Stimulated activated CD4-positive, alpha-beta T cell treated with anti-CD3 and anti-CD28 coated beads, Interleukin-1b, Interleukin-23, amount 100 ng/mL, for 24 hours (primary cell): ENCODE results near the gene GADD45GIP1.
A peak's percentile ranks its signal among the peaks of the same experiment; 100 is the strongest.
"Not testable (repeated sequence)": the region's sequence is repeated elsewhere in the genome, so short reads cannot be mapped to it uniquely, and the experiment has no call there.

Source experiments
- DNase-seq, 4 experiments: peaks; one replicate each; pipeline ENCODE4 v3.0.0-alpha.2; 2020; ENCODE audit warnings: low read depth in 4 of 4, low spot score in 1 of 4

GADD45GIP1 gene

GRCh38 chr19:12990431-12990830, 33.4 kb upstream of the GADD45GIP1 start:
- DNase-seq: no peak

- DNase-seq: no peak
Measured at GRCh38 chr19:12987781-12988180, 30.8 kb upstream of the GADD45GIP1 start.

GRCh38 chr19:12987190-12987589, 30.2 kb upstream of the GADD45GIP1 start:
- DNase-seq: no peak

- DNase-seq: no peak
Measured at GRCh38 chr19:12986726-12987125, 29.7 kb upstream of the GADD45GIP1 start.

GRCh38 chr19:12985049-12985776, 28.2 kb upstream of the GADD45GIP1 start:
- no peak for DNase-seq

GRCh38 chr19:12984683-12985048, 27.6 kb upstream of the GADD45GIP1 start:
- no peak for DNase-seq

GRCh38 chr19:12984143-12984627, 27.2 kb upstream of the GADD45GIP1 start:
- no peak for DNase-seq

GRCh38 chr19:12983542-12984142, 26.6 kb upstream of the GADD45GIP1 start:
- DNase-seq: peak; percentile 67 to 85 (median 72)

- no peak for DNase-seq
Measured at GRCh38 chr19:12983091-12983490, 26.1 kb upstream of the GADD45GIP1 start.

GRCh38 chr19:12982648-12983047, 25.6 kb upstream of the GADD45GIP1 start:
- DNase-seq: no peak

- no peak for DNase-seq
Measured at GRCh38 chr19:12979974-12980373, 23.0 kb upstream of the GADD45GIP1 start.

GRCh38 chr19:12976109-12976508, 19.1 kb upstream of the GADD45GIP1 start:
- DNase-seq: not testable (repeated sequence)

- DNase-seq: no peak
Measured at GRCh38 chr19:12975221-12975741, 18.3 kb upstream of the GADD45GIP1 start.

- no peak for DNase-seq
Measured at GRCh38 chr19:12974301-12975220, 17.5 kb upstream of the GADD45GIP1 start.

GRCh38 chr19:12973236-12973635, 16.2 kb upstream of the GADD45GIP1 start:
- no peak for DNase-seq

GRCh38 chr19:12970070-12970820, 13.2 kb upstream of the GADD45GIP1 start:
- no peak for DNase-seq

- no peak for DNase-seq
Measured at GRCh38 chr19:12969292-12969988, 12.4 kb upstream of the GADD45GIP1 start, which contains the start of gene DAND5. Gene DAND5, plus strand, starts transcription at chr19:12969576. Its CDS starts 85 bp downstream, at chr19:12969661.

- no peak for DNase-seq
Measured at GRCh38 chr19:12967907-12968306, 10.9 kb upstream of the GADD45GIP1 start.

- no peak for DNase-seq
Measured at GRCh38 chr19:12965812-12966135, 8.8 kb upstream of the GADD45GIP1 start.
